Spinal cord (tissue), 10 donors: ENCODE data around the gene CLK4. TPM values are rescaled to one million over a fixed set of nuclear protein-coding genes. Genes with fewer than 3 reads are reported as not detected.
"Not testable (repeated sequence)": the region's sequence is repeated elsewhere in the genome, so short reads cannot be mapped to it uniquely, and the experiment has no call there.

Experiments used
- DNase-seq, 6 donors: peaks; one replicate each; pipeline versions ENCODE4 v3.0.0 to v3.0.0-alpha.2; 2013 to 2015; ENCODE audit warnings: low spot score in 6 of 6, low read depth in 4 of 6
- H3K27ac ChIP-seq: one replicate; pipeline ENCODE4 v1.5.1; 2013; ENCODE audit warnings: low read depth, low read length, control low read depth
- H3K27me3 ChIP-seq: one replicate; pipeline ENCODE4 v1.6.1; 2013; ENCODE audit warnings: low read length; ENCODE audit not compliant: control insufficient read depth, insufficient read depth
- H3K36me3 ChIP-seq: one replicate; pipeline ENCODE4 v1.6.1; 2013; ENCODE audit warnings: low read length; ENCODE audit not compliant: control insufficient read depth, insufficient read depth
- H3K4me1 ChIP-seq: one replicate; pipeline ENCODE4 v1.6.1; 2013; ENCODE audit warnings: low read length; ENCODE audit not compliant: control insufficient read depth, insufficient read depth
- H3K4me3 ChIP-seq: one replicate; pipeline ENCODE4 v1.5.1; 2013; ENCODE audit warnings: low read depth, low read length, control low read depth
- H3K9me3 ChIP-seq: one replicate; pipeline ENCODE4 v1.6.1; 2013; ENCODE audit warnings: low read length; ENCODE audit not compliant: control insufficient read depth, insufficient read depth
- WGBS: methylation state at CpG from one replicate; pipeline ENCODE4 v1.1.5; 2013; ENCODE audit warnings: missing lambda C conversion rate; ENCODE audit not compliant: insufficient coverage; 5-methylcytosine and 5-hydroxymethylcytosine counted together
- polyA plus RNA-seq, 2 donors: library from polyadenylated mRNA; unstranded; fragments of 120-200 nt; gene quantifications; one replicate each; pipeline ENCODE4 v1.2.1, GENCODE V29; 2013; ENCODE audit not compliant: insufficient read length in 2 of 2
- total RNA-seq, 2 donors: library from RNA; depleted of rRNA in 1 of 2; stranded (reverse); fragments of 120-200 nt in 1 of 2; fragments of >200 nt in 1 of 2; gene quantifications; one replicate each; pipeline versions ENCODE4 v1.2.3 to v1.2.4, GENCODE V29; 2013 to 2014
- donor health status: healthy.

CLK4 gene
- total and polyA plus RNA-seq, 4 donors: 47.9 to 64.6 (median 55.2) TPM

DNA sequence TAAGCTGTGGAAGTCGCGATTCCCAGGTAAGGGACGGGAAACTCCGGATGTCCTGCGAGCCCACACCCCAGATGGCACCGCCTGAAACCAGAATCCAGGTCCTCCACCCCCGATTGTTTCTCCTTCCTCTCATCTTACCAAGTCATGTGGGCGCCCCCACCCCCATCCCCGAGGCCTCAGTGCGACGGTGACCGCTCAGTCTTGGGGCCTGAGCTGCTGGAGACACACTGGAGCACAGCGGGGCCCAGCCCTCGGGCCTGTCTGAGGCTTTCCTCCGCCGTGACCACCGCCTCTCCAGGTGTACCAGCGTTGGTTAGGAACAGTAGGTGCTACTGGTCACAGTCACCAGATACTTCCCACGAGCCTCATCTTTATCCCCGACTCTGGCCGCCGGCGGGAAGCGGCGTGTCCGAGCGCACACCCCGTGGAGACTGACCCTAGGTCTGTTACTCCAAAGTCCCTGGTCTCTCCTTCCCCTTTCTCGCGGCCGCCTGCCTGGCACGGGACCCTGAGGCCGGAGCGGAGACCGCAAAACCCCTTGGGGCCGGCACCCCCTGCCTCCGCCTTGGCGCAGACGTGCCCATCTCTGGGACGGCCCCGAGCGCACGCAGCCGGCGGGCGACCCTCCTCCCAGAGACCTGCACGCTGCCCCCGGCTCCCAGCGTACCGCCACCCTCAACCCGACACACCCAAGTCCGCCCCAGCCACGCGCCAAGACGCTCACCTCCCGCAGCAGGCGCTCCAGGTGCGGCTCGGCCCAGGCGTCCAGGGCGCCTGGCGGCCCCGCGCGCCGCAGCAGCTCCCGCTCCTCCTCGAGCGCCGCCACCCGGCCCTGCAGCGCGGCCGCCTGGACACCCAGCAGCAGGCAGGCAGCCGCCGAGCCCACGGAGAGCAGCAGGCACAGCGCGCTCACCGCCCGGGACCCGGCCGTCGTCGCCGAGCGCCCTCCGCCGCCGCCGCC is 37.4 kb downstream of the CLK4 start:
- Histone ChIP-seq H3K27ac (no peak overlapping the region), H3K27me3 (peaks cover 13% of the 10 kb centered on the region), H3K9me3 (no peaks in the 10 kb centered on the region), H3K4me3 (peak overlapping the region; percentile 14), H3K36me3 (no peaks in the 10 kb centered on the region), H3K4me1 (peaks cover 29% of the 10 kb centered on the region)
- 9% methylated on average over 91 of the region's 91 CpGs for WGBS
- peak in 2 of 6 donors; percentile 57 to 66 for DNase-seq

GRCh38 chr5:178588769-178589168 is 38.1 kb downstream of the CLK4 start:
- no peak for DNase-seq
- Histone ChIP-seq H3K27ac (no peak overlapping the region), H3K9me3 (no peaks in the 10 kb centered on the region), H3K4me1 (peaks cover 29% of the 10 kb centered on the region), H3K4me3 (no peak overlapping the region), H3K27me3 (peaks cover 13% of the 10 kb centered on the region), H3K36me3 (no peaks in the 10 kb centered on the region)
- 53% methylated on average over 5 of the region's 8 CpGs for WGBS

- Histone ChIP-seq H3K27ac (no peak overlapping the region), H3K4me3 (no peak overlapping the region), H3K4me1 (peaks cover 29% of the 10 kb centered on the region), H3K36me3 (no peaks in the 10 kb centered on the region), H3K9me3 (no peaks in the 10 kb centered on the region), H3K27me3 (peaks cover 13% of the 10 kb centered on the region)
- peak in 2 of 6 donors; percentile 19 to 25 for DNase-seq
- 28% methylated on average over 7 of the region's 13 CpGs for WGBS
These were observed 38.9 kb downstream of the CLK4 start for GRCh38 chr5:178587763-178588611.

DNA sequence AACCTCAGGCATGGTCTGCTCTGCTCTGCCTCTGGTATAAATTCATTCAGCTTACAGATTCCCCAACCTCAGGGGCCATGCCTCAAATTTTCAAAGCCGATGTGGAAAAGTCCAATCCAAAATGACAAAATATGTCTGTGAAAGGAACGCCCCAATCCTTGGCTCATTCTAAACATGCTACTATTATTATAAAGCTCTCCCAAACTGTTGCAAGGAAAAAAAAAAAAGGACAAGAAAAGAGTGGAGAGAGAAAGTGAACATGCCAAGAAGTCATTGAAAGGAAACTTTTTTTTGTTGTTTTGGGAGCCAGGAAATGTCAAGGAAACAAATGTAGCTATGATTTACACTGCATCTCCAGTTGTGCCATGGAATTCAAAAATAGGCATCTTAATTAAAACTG is 40.5 kb downstream of the CLK4 start:
- no peaks in the 10 kb centered on the region for H3K36me3 ChIP-seq
- no peaks in the 10 kb centered on the region for H3K9me3 ChIP-seq
- WGBS: no CpG with 5 or more reads among the region's 2 CpGs
- H3K27me3 ChIP-seq: peaks cover 13% of the 10 kb centered on the region
- peaks cover 29% of the 10 kb centered on the region for H3K4me1 ChIP-seq
- no peak overlapping the region for H3K4me3 ChIP-seq
- no peak overlapping the region for H3K27ac ChIP-seq
- DNase-seq: no peak

DNA sequence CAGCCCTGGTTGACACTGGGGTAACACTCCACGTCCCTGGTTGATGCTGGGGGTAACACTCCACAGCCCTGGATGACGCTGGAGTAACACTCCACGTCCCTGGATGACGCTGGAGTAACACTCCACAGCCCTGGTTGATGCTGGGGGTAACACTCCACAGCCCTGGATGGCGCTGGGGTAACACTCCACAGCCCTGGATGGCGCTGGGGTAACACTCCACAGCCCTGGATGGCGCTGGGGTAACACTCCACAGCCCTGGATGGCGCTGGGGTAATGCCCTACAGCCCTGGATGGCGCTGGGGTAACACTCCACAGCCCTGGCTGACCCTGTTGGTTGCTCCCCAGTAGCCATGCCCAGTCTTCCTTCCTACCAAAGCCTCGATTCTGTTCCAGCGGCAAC is 41.4 kb downstream of the CLK4 start:
- peaks cover 23% of the 10 kb centered on the region for H3K4me1 ChIP-seq
- 86% methylated on average over 10 of the region's 11 CpGs for WGBS
- H3K27me3 ChIP-seq: peaks cover 13% of the 10 kb centered on the region

GRCh38 chr5:178583279-178583678 is 43.6 kb downstream of the CLK4 start:
- no peaks in the 10 kb centered on the region for H3K36me3 ChIP-seq
- peaks cover 2% of the 10 kb centered on the region for H3K27me3 ChIP-seq
- peaks cover 7% of the 10 kb centered on the region for H3K4me1 ChIP-seq
- DNase-seq: no peak
- 88% methylated on average over 5 of the region's 8 CpGs for WGBS
- no peak overlapping the region for H3K27ac ChIP-seq
- H3K4me3 ChIP-seq: no peak overlapping the region
- no peaks in the 10 kb centered on the region for H3K9me3 ChIP-seq

More for the DNA sequence above, 41.4 kb downstream of the CLK4 start:
- H3K9me3 ChIP-seq, H3K36me3 ChIP-seq, H3K4me3 ChIP-seq, H3K27ac ChIP-seq: not testable (repeated sequence)
- peak in 2 of 6 donors; percentile 66 to 76 for DNase-seq

- Histone ChIP-seq H3K27ac (no peak overlapping the region), H3K27me3 (no peaks in the 10 kb centered on the region), H3K9me3 (no peaks in the 10 kb centered on the region), H3K4me1 (peaks cover 3% of the 10 kb centered on the region), H3K4me3 (no peak overlapping the region), H3K36me3 (no peaks in the 10 kb centered on the region)
- 90% methylated on average over 12 of the region's 13 CpGs for WGBS
- no peak for DNase-seq
These were observed 44.6 kb downstream of the CLK4 start for GRCh38 chr5:178582291-178582690.

GRCh38 chr5:178581621-178582020 is 45.2 kb downstream of the CLK4 start:
- no peaks in the 10 kb centered on the region for H3K27me3 ChIP-seq
- no peak for DNase-seq
- no peak overlapping the region for H3K27ac ChIP-seq
- WGBS: 94% methylated on average over 3 of the region's 3 CpGs
- H3K4me1 ChIP-seq: peaks cover 7% of the 10 kb centered on the region
- H3K36me3 ChIP-seq: no peaks in the 10 kb centered on the region
- no peak overlapping the region for H3K4me3 ChIP-seq
- H3K9me3 ChIP-seq: no peaks in the 10 kb centered on the region

- H3K36me3 ChIP-seq: no peaks in the 10 kb centered on the region
- DNase-seq: no peak
- no peak overlapping the region for H3K4me3 ChIP-seq
- WGBS: 89% methylated on average over 13 of the region's 15 CpGs
- peaks cover 13% of the 10 kb centered on the region for H3K4me1 ChIP-seq
- H3K9me3 ChIP-seq: no peaks in the 10 kb centered on the region
- H3K27ac ChIP-seq: no peak overlapping the region
- H3K27me3 ChIP-seq: peaks cover 4% of the 10 kb centered on the region
These were observed 46.4 kb downstream of the CLK4 start for GRCh38 chr5:178580271-178580955.
